Superior temporal gyrus (tissue), 1 donor: Measurements from ENCODE around the gene CEP89.
"Not testable (repeated sequence)": the region's sequence is repeated elsewhere in the genome, so short reads cannot be mapped to it uniquely, and the experiment has no call there.

Experiments used
- DNase-seq: peaks from one replicate; pipeline ENCODE4 v3.0.0-alpha.2; 2016; ENCODE audit errors: extremely low spot score

Gene CEP89

GRCh38 chr19:32966750-32967149 lies 5.0 kb downstream of the CEP89 start:
- no peak for DNase-seq

GRCh38 chr19:32945260-32945659 lies 26.5 kb downstream of the CEP89 start:
- no peak for DNase-seq

- DNase-seq, result not testable (repeated sequence)
These were observed 30.5 kb downstream of the CEP89 start for GRCh38 chr19:32941273-32941672.

- DNase-seq, result no peak
These were observed 35.7 kb downstream of the CEP89 start for GRCh38 chr19:32936065-32936464.

- DNase-seq, result no peak
These were observed 36.1 kb downstream of the CEP89 start for GRCh38 chr19:32935629-32936028.

GRCh38 chr19:32933571-32933970 lies 38.2 kb downstream of the CEP89 start:
- DNase-seq, result no peak

GRCh38 chr19:32930567-32930966 lies 41.2 kb downstream of the CEP89 start:
- no peak for DNase-seq

- DNase-seq, result no peak
These were observed 43.0 kb downstream of the CEP89 start for GRCh38 chr19:32928806-32929205.

GRCh38 chr19:32924200-32924599 lies 47.6 kb downstream of the CEP89 start:
- peak; percentile 14 for DNase-seq

- DNase-seq, result no peak
These were observed 50.1 kb downstream of the CEP89 start for GRCh38 chr19:32921624-32922023.

- DNase-seq, result no peak
These were observed 52.4 kb downstream of the CEP89 start for GRCh38 chr19:32919365-32919764.

- DNase-seq, result no peak
These were observed 54.2 kb downstream of the CEP89 start for GRCh38 chr19:32917616-32917996.

- no peak for DNase-seq
These were observed 54.7 kb downstream of the CEP89 start for GRCh38 chr19:32916969-32917615.

GRCh38 chr19:32914879-32915660 lies 56.7 kb downstream of the CEP89 start:
- no peak for DNase-seq

- DNase-seq, result no peak
These were observed 60.3 kb downstream of the CEP89 start for GRCh38 chr19:32911467-32911866.

GRCh38 chr19:32910874-32911273 lies 60.9 kb downstream of the CEP89 start:
- DNase-seq, result no peak

- DNase-seq, result no peak
These were observed 61.7 kb downstream of the CEP89 start for GRCh38 chr19:32910094-32910493.

- no peak for DNase-seq
These were observed 62.5 kb downstream of the CEP89 start for GRCh38 chr19:32909257-32909656.

GRCh38 chr19:32908641-32909190 lies 63.0 kb downstream of the CEP89 start:
- no peak for DNase-seq

GRCh38 chr19:32902448-32902847 lies 69.3 kb downstream of the CEP89 start:
- no peak for DNase-seq

GRCh38 chr19:32901504-32902161 lies 70.1 kb downstream of the CEP89 start:
- no peak for DNase-seq

- no peak for DNase-seq
These were observed 75.1 kb downstream of the CEP89 start for GRCh38 chr19:32896516-32897214.
